Measurements from ENCODE around the gene OR52E4. TPM values are rescaled to one million over a fixed set of nuclear protein-coding genes. Genes with fewer than 3 reads are reported as not detected.

OR52E4 gene
- total and polyA plus RNA-seq, 4 donors = not detected

Other genes starting within 250 kb of the OR52E4 start
- gene TRIM5, start 195.6 kb upstream of the OR52E4 start, total RNA-seq = 10 to 100 TPM; 16.3 to 20.2 TPM
- 1 to 10 TPM; 7.8 to 9.9 TPM for gene TRIM5, start 195.6 kb upstream of the OR52E4 start, polyA plus RNA-seq
- 10 to 100 TPM; 11.5 to 21.6 TPM for gene TRIM22, start 190.8 kb upstream of the OR52E4 start, total RNA-seq
- 1 to 10 TPM; 3.6 to 7.6 TPM for gene TRIM22, start 190.8 kb upstream of the OR52E4 start, polyA plus RNA-seq
- gene OR56B1, start 144.2 kb upstream of the OR52E4 start, total RNA-seq = not detected
- not detected for gene OR56B1, start 144.2 kb upstream of the OR52E4 start, polyA plus RNA-seq
- gene OR52N4, start 126.4 kb upstream of the OR52E4 start, total RNA-seq = under 1 TPM in 1 of 2 donors, not detected in 1; 0.14 TPM
- gene OR52N4, start 126.4 kb upstream of the OR52E4 start, polyA plus RNA-seq = not detected
- under 1 TPM in 1 of 2 donors, not detected in 1; 0.08 TPM for gene OR52N5, start 97.3 kb upstream of the OR52E4 start, total RNA-seq
- not detected for gene OR52N5, start 97.3 kb upstream of the OR52E4 start, polyA plus RNA-seq
- gene OR52N1, start 89.4 kb upstream of the OR52E4 start, total RNA-seq = under 1 TPM; under 0.01 to 0.05 TPM
- gene OR52N1, start 89.4 kb upstream of the OR52E4 start, polyA plus RNA-seq = not detected
- not detected for gene OR52N2, start 71.7 kb upstream of the OR52E4 start, total RNA-seq
- gene OR52N2, start 71.7 kb upstream of the OR52E4 start, polyA plus RNA-seq = not detected
- gene OR52E6, start 38.7 kb upstream of the OR52E4 start, total RNA-seq = not detected
- gene OR52E6, start 38.7 kb upstream of the OR52E4 start, polyA plus RNA-seq = not detected
- not detected for gene OR52E8, start 22.9 kb upstream of the OR52E4 start, total RNA-seq
- gene OR52E8, start 22.9 kb upstream of the OR52E4 start, polyA plus RNA-seq = not detected
- gene OR52E5, start 12.6 kb downstream of the OR52E4 start, total RNA-seq = not detected
- gene OR52E5, start 12.6 kb downstream of the OR52E4 start, polyA plus RNA-seq = not detected
- not detected for gene OR56A3, start 61.6 kb downstream of the OR52E4 start, total RNA-seq
- gene OR56A3, start 61.6 kb downstream of the OR52E4 start, polyA plus RNA-seq = not detected
- gene OR56A5, start 87.9 kb downstream of the OR52E4 start, total RNA-seq = not detected
- gene OR56A5, start 87.9 kb downstream of the OR52E4 start, polyA plus RNA-seq = not detected
- gene OR52L1, start 106.4 kb downstream of the OR52E4 start, total RNA-seq = under 1 TPM in 1 of 2 donors, not detected in 1; 0.08 TPM
- not detected for gene OR52L1, start 106.4 kb downstream of the OR52E4 start, polyA plus RNA-seq
- under 1 TPM in 1 of 2 donors, not detected in 1; 0.05 TPM for gene OR56A4, start 126.3 kb downstream of the OR52E4 start, total RNA-seq
- not detected for gene OR56A4, start 126.3 kb downstream of the OR52E4 start, polyA plus RNA-seq
- under 1 TPM; under 0.01 TPM for gene OR56A1, start 150.1 kb downstream of the OR52E4 start, total RNA-seq
- gene OR56A1, start 150.1 kb downstream of the OR52E4 start, polyA plus RNA-seq = not detected
- not detected for gene OR56B4, start 227.1 kb downstream of the OR52E4 start, total RNA-seq
- not detected for gene OR56B4, start 227.1 kb downstream of the OR52E4 start, polyA plus RNA-seq

All from liver (tissue), 4 donors.